Ishikawa (cell line): ENCODE data around the gene TIMM44.

Experiments
- CEBPB ChIP-seq: IDR thresholded peaks from 2 replicates; pipeline ENCODE4 v1.6.1; 2012
- CREB1 ChIP-seq: IDR thresholded peaks from 2 replicates; pipeline ENCODE4 v1.6.1; 2012; ENCODE audit warnings: low read depth
- EGR1 ChIP-seq: IDR thresholded peaks from 2 replicates; pipeline ENCODE4 v1.6.1; 2012
- EP300 ChIP-seq: IDR thresholded peaks from 2 replicates; pipeline ENCODE4 v1.6.1; 2012; ENCODE audit warnings: borderline replicate concordance
- FOXM1 ChIP-seq: IDR thresholded peaks from 2 replicates; pipeline ENCODE4 v1.6.1; 2012; ENCODE audit warnings: low read depth, borderline replicate concordance
- NFIC ChIP-seq: IDR thresholded peaks from 2 replicates; pipeline ENCODE4 v1.6.1; 2012
- RAD21 ChIP-seq: IDR thresholded peaks from 2 replicates; pipeline ENCODE4 v1.6.1; 2012; ENCODE audit warnings: low read depth
- TAF1 ChIP-seq: IDR thresholded peaks from 2 replicates; pipeline ENCODE4 v1.6.1; 2012; ENCODE audit warnings: low read depth, mild to moderate bottlenecking
- TCF12 ChIP-seq: IDR thresholded peaks from 2 replicates; pipeline ENCODE4 v1.6.1; 2012; ENCODE audit warnings: low read depth
- TEAD4 ChIP-seq: IDR thresholded peaks from 2 replicates; pipeline ENCODE4 v1.6.1; 2012
- YY1 ChIP-seq: IDR thresholded peaks from 2 replicates; pipeline ENCODE4 v1.6.1; 2012; ENCODE audit warnings: low read depth
- ZBTB7A ChIP-seq: IDR thresholded peaks from 2 replicates; pipeline ENCODE4 v1.6.1; 2012; ENCODE audit warnings: low read depth
- TF ChIP-seq, protein P1 (sequence below): IDR thresholded peaks from 2 replicates; pipeline ENCODE4 v1.6.1; 2012
- TF ChIP-seq, protein P2 (sequence below): IDR thresholded peaks from 2 replicates; pipeline ENCODE4 v1.6.1; 2012; ENCODE audit warnings: low read depth, mild to moderate bottlenecking
- TF ChIP-seq, protein P3 (sequence below): IDR thresholded peaks from 2 replicates; pipeline ENCODE4 v1.6.1; 2012

Gene TIMM44

DNA sequence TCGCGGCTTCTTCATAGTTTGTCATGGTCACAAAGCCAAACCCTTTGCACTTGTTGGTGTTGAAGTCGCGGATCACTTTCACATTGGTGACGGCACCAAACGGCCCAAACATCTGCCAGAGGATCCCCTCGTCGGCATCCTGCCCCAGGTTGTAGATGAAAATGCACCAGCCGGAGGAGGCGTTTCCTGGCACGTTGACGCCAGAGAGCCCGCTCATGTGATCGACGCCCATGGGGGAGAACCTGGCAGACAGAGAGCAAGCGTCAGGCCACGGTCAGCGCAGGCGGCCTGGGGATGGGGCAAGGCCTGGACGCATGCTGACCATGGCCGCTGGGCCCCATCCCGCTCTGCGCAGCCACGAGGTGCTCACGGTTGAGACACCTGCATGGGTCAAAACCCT lies 20.1 kb upstream of the TIMM44 start:
- TF ChIP-seq, protein P1, sequence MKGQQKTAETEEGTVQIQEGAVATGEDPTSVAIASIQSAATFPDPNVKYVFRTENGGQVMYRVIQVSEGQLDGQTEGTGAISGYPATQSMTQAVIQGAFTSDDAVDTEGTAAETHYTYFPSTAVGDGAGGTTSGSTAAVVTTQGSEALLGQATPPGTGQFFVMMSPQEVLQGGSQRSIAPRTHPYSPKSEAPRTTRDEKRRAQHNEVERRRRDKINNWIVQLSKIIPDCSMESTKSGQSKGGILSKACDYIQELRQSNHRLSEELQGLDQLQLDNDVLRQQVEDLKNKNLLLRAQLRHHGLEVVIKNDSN, result no peak
- TF ChIP-seq CREB1, result no peak
- no peak for TF ChIP-seq TCF12
- TF ChIP-seq YY1, result no peak
- no peak for TF ChIP-seq EP300
- no peak for TF ChIP-seq TAF1
- no peak for TF ChIP-seq NFIC
- no peak for TF ChIP-seq CEBPB

DNA sequence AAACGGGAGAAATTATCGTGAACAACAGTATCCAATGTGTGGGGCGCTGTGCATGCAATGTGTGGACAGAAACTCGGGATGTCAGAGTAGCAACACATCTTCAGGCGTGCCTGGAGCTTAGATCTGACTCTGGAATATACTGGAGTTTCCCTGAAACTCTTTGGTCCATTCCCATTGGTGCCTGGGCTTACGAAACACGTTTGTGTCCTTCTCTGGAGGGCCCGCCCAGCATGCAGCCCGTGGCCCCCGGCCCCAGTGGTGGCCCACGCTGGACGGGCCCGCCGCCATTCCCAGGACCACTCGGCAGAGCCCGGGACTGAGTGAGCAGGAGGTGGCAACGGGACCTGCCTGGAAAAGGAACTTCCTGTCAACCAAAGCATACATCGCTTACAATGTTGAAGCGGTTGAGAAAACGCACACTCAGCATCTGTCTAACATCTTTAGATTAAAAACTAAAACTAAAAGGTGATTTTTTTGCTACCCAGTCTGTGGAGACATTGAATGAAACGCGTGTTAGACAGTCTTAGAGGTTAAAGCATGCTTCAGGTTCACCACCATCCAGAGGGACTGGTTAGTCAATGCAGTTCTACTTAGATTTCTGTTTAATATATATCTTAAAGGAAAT lies 19.3 kb upstream of the TIMM44 start:
- TF ChIP-seq TEAD4, result no peak
- TF ChIP-seq, protein P2, sequence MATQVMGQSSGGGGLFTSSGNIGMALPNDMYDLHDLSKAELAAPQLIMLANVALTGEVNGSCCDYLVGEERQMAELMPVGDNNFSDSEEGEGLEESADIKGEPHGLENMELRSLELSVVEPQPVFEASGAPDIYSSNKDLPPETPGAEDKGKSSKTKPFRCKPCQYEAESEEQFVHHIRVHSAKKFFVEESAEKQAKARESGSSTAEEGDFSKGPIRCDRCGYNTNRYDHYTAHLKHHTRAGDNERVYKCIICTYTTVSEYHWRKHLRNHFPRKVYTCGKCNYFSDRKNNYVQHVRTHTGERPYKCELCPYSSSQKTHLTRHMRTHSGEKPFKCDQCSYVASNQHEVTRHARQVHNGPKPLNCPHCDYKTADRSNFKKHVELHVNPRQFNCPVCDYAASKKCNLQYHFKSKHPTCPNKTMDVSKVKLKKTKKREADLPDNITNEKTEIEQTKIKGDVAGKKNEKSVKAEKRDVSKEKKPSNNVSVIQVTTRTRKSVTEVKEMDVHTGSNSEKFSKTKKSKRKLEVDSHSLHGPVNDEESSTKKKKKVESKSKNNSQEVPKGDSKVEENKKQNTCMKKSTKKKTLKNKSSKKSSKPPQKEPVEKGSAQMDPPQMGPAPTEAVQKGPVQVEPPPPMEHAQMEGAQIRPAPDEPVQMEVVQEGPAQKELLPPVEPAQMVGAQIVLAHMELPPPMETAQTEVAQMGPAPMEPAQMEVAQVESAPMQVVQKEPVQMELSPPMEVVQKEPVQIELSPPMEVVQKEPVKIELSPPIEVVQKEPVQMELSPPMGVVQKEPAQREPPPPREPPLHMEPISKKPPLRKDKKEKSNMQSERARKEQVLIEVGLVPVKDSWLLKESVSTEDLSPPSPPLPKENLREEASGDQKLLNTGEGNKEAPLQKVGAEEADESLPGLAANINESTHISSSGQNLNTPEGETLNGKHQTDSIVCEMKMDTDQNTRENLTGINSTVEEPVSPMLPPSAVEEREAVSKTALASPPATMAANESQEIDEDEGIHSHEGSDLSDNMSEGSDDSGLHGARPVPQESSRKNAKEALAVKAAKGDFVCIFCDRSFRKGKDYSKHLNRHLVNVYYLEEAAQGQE, result no peak
- TF ChIP-seq YY1, result no peak
- TF ChIP-seq CREB1, result no peak
- no peak for TF ChIP-seq RAD21
- TF ChIP-seq ZBTB7A, result no peak
- TF ChIP-seq, protein P3, sequence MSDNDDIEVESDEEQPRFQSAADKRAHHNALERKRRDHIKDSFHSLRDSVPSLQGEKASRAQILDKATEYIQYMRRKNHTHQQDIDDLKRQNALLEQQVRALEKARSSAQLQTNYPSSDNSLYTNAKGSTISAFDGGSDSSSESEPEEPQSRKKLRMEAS, result no peak
- TF ChIP-seq CEBPB, result no peak
- TF ChIP-seq TCF12, result no peak
- TF ChIP-seq EP300, result no peak
- TF ChIP-seq FOXM1, result no peak
- no peak for TF ChIP-seq NFIC
- no peak for TF ChIP-seq EGR1
- TF ChIP-seq, protein P1, result no peak

DNA sequence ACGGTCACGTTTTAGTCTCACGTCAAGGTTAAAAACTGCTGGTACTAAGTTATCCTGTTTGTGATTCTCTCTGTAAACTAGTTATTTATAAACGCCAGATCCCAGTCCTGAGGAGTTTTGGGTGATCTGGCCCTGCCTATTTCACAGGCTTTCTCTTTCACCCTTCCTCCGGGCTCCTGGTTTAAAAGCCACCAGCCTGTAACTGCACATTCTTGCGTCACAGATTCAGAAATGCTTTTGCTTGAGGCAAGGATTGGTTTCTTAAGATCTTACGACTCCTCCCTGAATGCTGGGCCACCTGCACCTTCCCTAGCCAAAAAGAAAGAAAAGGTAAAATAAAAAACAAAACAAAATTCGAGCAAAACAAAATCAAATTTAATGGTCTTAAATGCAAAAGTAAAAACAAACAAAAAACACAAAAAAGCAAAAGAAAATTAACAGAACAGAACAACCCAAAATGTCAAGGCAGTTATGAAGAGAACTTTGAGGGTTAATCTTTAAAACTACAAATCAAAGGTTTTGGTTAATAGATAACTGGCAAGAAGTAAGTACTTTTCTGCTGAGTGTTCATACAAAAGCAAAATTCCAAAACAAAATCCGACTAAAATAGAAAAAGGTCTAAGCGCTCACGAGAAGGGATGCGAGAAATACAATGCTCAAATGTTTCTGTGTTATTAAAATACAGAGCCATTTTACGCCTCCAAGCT lies 18.6 kb upstream of the TIMM44 start:
- TF ChIP-seq CEBPB (no peak), ZBTB7A (no peak), CREB1 (no peak), FOXM1 (no peak), EP300 (no peak), TEAD4 (no peak), NFIC (no peak), TCF12 (no peak), YY1 (no peak), RAD21 (no peak), EGR1 (no peak), TAF1 (no peak)
- TF ChIP-seq, protein P2, result no peak
- TF ChIP-seq, protein P1, result no peak
- TF ChIP-seq, protein P3, result no peak

DNA sequence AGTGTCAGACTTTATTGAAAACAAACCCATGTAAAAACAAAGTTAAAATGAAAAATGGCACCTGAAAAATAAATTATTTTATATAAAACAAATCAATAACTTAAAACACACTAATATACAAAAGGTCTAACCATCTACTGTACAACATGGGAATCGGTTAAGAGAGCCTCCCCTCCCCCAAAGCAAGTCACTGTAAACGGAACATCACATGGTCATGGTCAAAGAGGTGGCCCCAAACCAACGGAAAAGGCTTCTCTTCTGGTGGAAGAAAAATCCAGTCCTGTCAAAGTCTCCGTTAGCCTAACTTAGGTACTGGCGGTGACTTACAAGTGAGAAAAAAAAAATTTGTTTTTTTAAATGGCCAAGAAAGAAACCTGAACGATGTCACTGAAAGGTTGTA lies 15.7 kb upstream of the TIMM44 start:
- TF ChIP-seq EGR1 (no peak), CEBPB (no peak), TCF12 (no peak), NFIC (no peak), ZBTB7A (no peak), EP300 (no peak), RAD21 (no peak), YY1 (no peak), CREB1 (no peak), FOXM1 (no peak), TAF1 (no peak), TEAD4 (no peak)
- TF ChIP-seq, protein P3, result no peak
- TF ChIP-seq, protein P1, result no peak
- TF ChIP-seq, protein P2, result no peak
